Thyroid gland (tissue), 4 donors: ENCODE results near the gene SLC7A14.

Source experiments
- POLR2A ChIP-seq, 2 donors: fragments of 450-650 bp; IDR thresholded peaks; one replicate each; pipeline ENCODE4 v1.6.1; 2017; ENCODE audit warnings: antibody characterized with exemption in 2 of 2, mild to moderate bottlenecking in 2 of 2, moderate library complexity in 1 of 2
- TF ChIP-seq, protein P1 (sequence below), 6 experiments: fragments of 200-600 bp in 3 of 6; fragments of 450-650 bp in 3 of 6; sonication (generic) in 3 of 6; IDR thresholded peaks; one replicate each; pipeline ENCODE4 v1.5.1; 2016 to 2019; ENCODE audit warnings: antibody characterized with exemption in 6 of 6, mild to moderate bottlenecking in 2 of 6, inconsistent platforms in 1 of 6, moderate library complexity in 1 of 6

DNA sequence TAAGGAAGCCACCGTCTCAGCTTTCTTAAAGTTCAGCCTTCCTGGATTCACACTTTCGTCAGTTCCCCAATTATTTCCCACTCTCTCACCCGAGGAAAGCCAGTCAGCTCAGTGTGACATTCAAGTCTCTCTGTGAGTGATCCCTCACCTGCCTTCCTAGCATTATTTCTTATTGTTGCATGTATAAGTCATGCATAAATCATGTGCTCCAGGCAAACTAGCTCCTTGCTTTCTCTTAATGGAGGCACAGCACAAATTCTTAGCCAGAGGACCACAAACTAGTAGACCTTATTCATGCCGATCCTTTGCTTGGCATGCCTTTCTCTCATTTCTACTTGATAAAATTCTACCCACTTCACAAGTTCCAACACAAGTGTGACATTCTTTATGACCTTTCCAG is 122.9 kb downstream of the SLC7A14 start:
- TF ChIP-seq POLR2A (IDR thresholded peaks at IDR 0.05): no peak
- TF ChIP-seq, protein P1, sequence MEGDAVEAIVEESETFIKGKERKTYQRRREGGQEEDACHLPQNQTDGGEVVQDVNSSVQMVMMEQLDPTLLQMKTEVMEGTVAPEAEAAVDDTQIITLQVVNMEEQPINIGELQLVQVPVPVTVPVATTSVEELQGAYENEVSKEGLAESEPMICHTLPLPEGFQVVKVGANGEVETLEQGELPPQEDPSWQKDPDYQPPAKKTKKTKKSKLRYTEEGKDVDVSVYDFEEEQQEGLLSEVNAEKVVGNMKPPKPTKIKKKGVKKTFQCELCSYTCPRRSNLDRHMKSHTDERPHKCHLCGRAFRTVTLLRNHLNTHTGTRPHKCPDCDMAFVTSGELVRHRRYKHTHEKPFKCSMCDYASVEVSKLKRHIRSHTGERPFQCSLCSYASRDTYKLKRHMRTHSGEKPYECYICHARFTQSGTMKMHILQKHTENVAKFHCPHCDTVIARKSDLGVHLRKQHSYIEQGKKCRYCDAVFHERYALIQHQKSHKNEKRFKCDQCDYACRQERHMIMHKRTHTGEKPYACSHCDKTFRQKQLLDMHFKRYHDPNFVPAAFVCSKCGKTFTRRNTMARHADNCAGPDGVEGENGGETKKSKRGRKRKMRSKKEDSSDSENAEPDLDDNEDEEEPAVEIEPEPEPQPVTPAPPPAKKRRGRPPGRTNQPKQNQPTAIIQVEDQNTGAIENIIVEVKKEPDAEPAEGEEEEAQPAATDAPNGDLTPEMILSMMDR (IDR thresholded peaks at IDR 0.05): no peak
